ENCODE results near the gene TCF4.

The TCF4 gene

GRCh38 chr18:55385770-55386169 lies 202.2 kb downstream of the TCF4 start:
- peak; percentile 53 for DNase-seq (ENCODE audit: low read depth, low spot score)

GRCh38 chr18:55384551-55385275 lies 203.3 kb downstream of the TCF4 start:
- peak; percentile 51 for DNase-seq (ENCODE audit: low read depth, low spot score)

GRCh38 chr18:55384115-55384514 lies 203.9 kb downstream of the TCF4 start:
- DNase-seq (ENCODE audit: low read depth, low spot score): no peak

- DNase-seq (ENCODE audit: low read depth, low spot score): no peak
These were observed 205.7 kb downstream of the TCF4 start for GRCh38 chr18:55382277-55382805.

- DNase-seq (ENCODE audit: low read depth, low spot score): peak; percentile 56
These were observed 206.7 kb downstream of the TCF4 start for GRCh38 chr18:55381277-55381676.

GRCh38 chr18:55380589-55380988 lies 207.4 kb downstream of the TCF4 start:
- peak; percentile 26 for DNase-seq (ENCODE audit: low read depth, low spot score)

GRCh38 chr18:55376387-55376786 lies 211.6 kb downstream of the TCF4 start:
- no peak for DNase-seq (ENCODE audit: low read depth, low spot score)

GRCh38 chr18:55375930-55376329 lies 212.1 kb downstream of the TCF4 start:
- DNase-seq (ENCODE audit: low read depth, low spot score): no peak

GRCh38 chr18:55374741-55375140 lies 213.3 kb downstream of the TCF4 start:
- DNase-seq (ENCODE audit: low read depth, low spot score): no peak

GRCh38 chr18:55372209-55372608 lies 215.8 kb downstream of the TCF4 start:
- no peak for DNase-seq (ENCODE audit: low read depth, low spot score)

- DNase-seq (ENCODE audit: low read depth, low spot score): no peak
These were observed 217.1 kb downstream of the TCF4 start for GRCh38 chr18:55370936-55371335.

- no peak for DNase-seq (ENCODE audit: low read depth, low spot score)
These were observed 218.6 kb downstream of the TCF4 start for GRCh38 chr18:55369346-55369745.

GRCh38 chr18:55365342-55365741 lies 222.7 kb downstream of the TCF4 start:
- DNase-seq (ENCODE audit: low read depth, low spot score): no peak

- DNase-seq (ENCODE audit: low read depth, low spot score): no peak
These were observed 225.7 kb downstream of the TCF4 start for GRCh38 chr18:55362303-55362702.

- no peak for DNase-seq (ENCODE audit: low read depth, low spot score)
These were observed 226.3 kb downstream of the TCF4 start for GRCh38 chr18:55361492-55362250.

GRCh38 chr18:55360061-55360460 lies 227.9 kb downstream of the TCF4 start:
- DNase-seq (ENCODE audit: low read depth, low spot score): no peak

- DNase-seq (ENCODE audit: low read depth, low spot score): no peak
These were observed 231.2 kb downstream of the TCF4 start for GRCh38 chr18:55356815-55357214.

- peak; percentile 35 for DNase-seq (ENCODE audit: low read depth, low spot score)
These were observed 232.8 kb downstream of the TCF4 start for GRCh38 chr18:55355223-55355622.

GRCh38 chr18:55354795-55355194 lies 233.2 kb downstream of the TCF4 start:
- DNase-seq (ENCODE audit: low read depth, low spot score): peak; percentile 57

GRCh38 chr18:55353806-55354205 lies 234.2 kb downstream of the TCF4 start:
- peak; percentile 55 for DNase-seq (ENCODE audit: low read depth, low spot score)

- peak; percentile 1 for DNase-seq (ENCODE audit: low read depth, low spot score)
These were observed 234.6 kb downstream of the TCF4 start for GRCh38 chr18:55353391-55353790.

GRCh38 chr18:55351980-55352714 lies 235.8 kb downstream of the TCF4 start:
- peak; percentile 51 for DNase-seq (ENCODE audit: low read depth, low spot score)

All from astrocyte of the hippocampus (primary cell).